GM12865 (cell line): Measurements from ENCODE around the gene HIVEP2.

Experiments
- DNase-seq: peaks from one replicate; pipeline ENCODE4 v3.0.0; 2010; ENCODE audit warnings: low read depth
- H3K4me3 ChIP-seq: 2 replicates; pipeline ENCODE4 v1.5.1; 2011; ENCODE audit warnings: mild to moderate bottlenecking, low read depth, low read length, control low read depth
- CTCF ChIP-seq: IDR thresholded peaks from 2 replicates; pipeline ENCODE4 v1.5.1; 2011; ENCODE audit warnings: low read length, control low read depth, low read depth, inconsistent platforms; ENCODE audit not compliant: insufficient read depth; ENCODE audit errors: missing control alignments

The HIVEP2 gene

GRCh38 chr6:142886431-142887170 is 58.4 kb downstream of the HIVEP2 start:
- peak; percentile 28 for TF ChIP-seq CTCF
- DNase-seq = peak; percentile 90
- peak overlapping the region; percentile 61 for H3K4me3 ChIP-seq

DNA sequence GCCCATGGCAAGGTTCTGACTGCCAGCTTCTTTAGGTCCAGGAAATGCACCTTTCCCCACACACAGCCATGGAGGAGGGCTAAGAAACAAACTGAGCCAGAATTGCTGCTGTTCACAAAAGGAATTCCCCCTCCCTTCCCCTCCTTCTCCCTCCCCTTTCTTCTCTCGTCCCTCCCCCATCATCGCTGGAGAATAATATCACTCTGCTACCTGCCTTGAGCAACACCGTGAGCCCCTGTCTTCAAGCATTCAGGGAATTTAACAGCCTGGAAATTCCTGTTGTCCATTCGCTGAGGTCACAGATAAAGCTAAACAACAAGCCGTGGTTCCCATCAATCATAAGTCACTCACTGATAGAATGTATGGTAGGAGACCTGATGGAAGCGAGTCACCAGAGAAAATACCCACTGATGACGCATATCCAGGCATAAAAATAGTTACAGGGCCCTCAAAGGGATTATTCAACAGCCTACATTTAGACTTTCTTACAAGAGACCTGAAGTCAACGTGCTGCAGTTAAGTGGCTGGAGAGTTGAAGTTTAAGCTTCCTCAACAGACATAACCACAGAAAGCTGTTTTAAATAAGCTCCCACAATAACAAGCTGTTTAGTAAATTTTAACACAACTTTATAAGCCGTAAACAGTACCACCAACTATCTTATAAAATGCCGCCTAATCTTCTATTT is 59.7 kb downstream of the HIVEP2 start:
- TF ChIP-seq CTCF = no peak
- DNase-seq = peak; percentile 88
- peak overlapping the region; percentile 61 for H3K4me3 ChIP-seq

- no peak for DNase-seq
- H3K4me3 ChIP-seq = peak overlapping the region; percentile 61
- TF ChIP-seq CTCF = no peak
These were observed 60.6 kb downstream of the HIVEP2 start for GRCh38 chr6:142884214-142885035.

DNA sequence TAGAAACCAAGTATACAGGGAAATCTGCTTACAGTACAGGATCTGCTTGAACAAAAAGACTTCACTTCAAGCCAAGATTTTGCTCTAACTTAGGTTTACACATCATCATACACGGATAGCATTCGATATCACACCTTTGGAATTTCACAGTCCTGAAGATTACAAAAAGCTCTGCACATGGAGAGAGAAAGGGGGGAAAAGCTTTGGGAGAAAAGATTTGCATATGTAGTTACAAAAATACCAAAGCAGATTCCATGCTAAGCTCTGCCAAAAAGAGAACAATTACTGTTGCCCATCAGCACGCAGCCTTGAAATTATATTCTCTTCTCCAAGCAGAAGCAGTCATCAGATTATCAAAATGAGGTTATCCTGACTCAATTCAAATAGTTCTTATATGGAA is 62.0 kb downstream of the HIVEP2 start:
- no peak for DNase-seq
- peak overlapping the region; percentile 61; the same call in 1 of the 2 replicates for H3K4me3 ChIP-seq

GRCh38 chr6:142881761-142882160 is 63.2 kb downstream of the HIVEP2 start:
- no peak overlapping the region for H3K4me3 ChIP-seq
- TF ChIP-seq CTCF = no peak
- DNase-seq = peak; percentile 28

More for the DNA sequence above, 62.0 kb downstream of the HIVEP2 start:
- TF ChIP-seq CTCF = no peak

- no peak overlapping the region for H3K4me3 ChIP-seq
These were observed 63.7 kb downstream of the HIVEP2 start for GRCh38 chr6:142881290-142881689.

More at GRCh38 chr6:142881290-142881689, 63.7 kb downstream of the HIVEP2 start:
- TF ChIP-seq CTCF = no peak
- no peak for DNase-seq
